ENCODE results near the gene TSPAN32. TPM values are rescaled to one million over a fixed set of nuclear protein-coding genes. Genes with fewer than 3 reads are reported as not detected.

TSPAN32 gene
- total RNA-seq, 1 experiment from 2014 or later: not detected

DNA sequence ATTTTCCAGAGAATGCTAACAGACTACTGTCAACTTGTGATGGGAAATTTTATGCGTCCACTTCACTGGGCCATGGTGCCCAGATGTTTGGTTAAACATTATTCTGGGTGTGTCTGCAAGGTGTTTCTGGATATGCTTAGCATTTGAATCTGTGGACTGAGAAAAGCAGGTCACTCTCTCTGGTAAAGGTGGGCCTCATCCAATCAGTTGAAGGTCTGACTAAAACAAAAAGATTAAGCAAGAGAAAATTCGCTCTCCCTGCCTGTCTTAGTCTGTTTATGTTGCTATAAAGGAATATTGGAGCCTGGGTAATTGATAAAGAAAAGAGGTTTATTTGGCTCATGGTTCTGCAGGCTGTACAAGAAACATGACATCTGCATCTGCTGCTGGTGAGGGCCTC, 43.2 kb downstream of the TSPAN32 start:
- DNase-seq (ENCODE audit: low spot score): no peak
- Histone ChIP-seq H3K4me1 (ENCODE audit: insufficient read depth, low read length, poor library complexity, severe bottlenecking) (no peaks in the 10 kb centered on the region), H3K36me3 (ENCODE audit: insufficient read depth, low read length, poor library complexity, severe bottlenecking) (no peaks in the 10 kb centered on the region), H3K27me3 (replicated peaks; ENCODE audit: insufficient read depth, low read depth, low read length, poor library complexity) (no peaks in the 10 kb centered on the region), H3K9me3 (ENCODE audit: low read depth, low read length, poor library complexity, severe bottlenecking) (no peaks in the 10 kb centered on the region), H3K27ac (ENCODE audit: low read depth, low read length, poor library complexity, severe bottlenecking) (no peak overlapping the region), H3K4me3 (ENCODE audit: low read depth, low read length, poor library complexity, severe bottlenecking) (no peak overlapping the region)
- intact Hi-C loops (cut with micrococcal nuclease; ENCODE audit: unreplicated experiment): no loop called here
- ChIA-PET POLR2A (ENCODE audit: low non-redundant PET) (no interaction called here), CTCF (interaction anchor here (0.6 kb wide), 1 partner anchor 57 kb away, joined by 5 read pairs; no protein-coding TSS in a partner anchor)
- TF ChIP-seq EZH2 (IDR thresholded peaks at IDR 0.05; ENCODE audit: borderline replicate concordance, low read depth, low read length, poor library complexity, severe bottlenecking) (no peak), CTCF (conservative IDR thresholded peaks at IDR 0.05; ENCODE audit: low read depth, low read length) (no peak)
- no TSS peak for BruUV-seq (replicated peaks)

DNA sequence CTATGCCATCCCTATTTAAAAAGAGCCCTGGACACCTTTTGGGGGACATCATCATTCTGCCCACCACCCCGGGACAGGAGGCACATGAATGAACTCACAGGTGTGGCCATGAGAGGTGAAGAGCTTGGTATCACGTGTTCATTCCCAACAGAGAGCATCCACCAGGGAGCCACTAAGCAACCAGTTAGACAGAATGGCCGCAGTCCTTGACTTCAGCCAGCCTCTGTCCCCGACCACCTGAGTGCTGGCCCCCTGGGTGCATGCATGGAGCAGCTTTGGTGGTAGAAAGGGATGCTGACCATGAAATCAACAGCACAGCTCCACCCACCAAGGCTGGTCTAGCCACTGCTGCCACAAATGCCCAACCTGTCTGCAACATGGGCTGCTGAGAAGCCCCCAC, 44.2 kb downstream of the TSPAN32 start:
- no peak for DNase-seq (ENCODE audit: low spot score)
- H3K9me3 ChIP-seq (ENCODE audit: low read depth, low read length, poor library complexity, severe bottlenecking): no peaks in the 10 kb centered on the region
- no peak overlapping the region for H3K27ac ChIP-seq (ENCODE audit: low read depth, low read length, poor library complexity, severe bottlenecking)
- no peak overlapping the region for H3K4me3 ChIP-seq (ENCODE audit: low read depth, low read length, poor library complexity, severe bottlenecking)
- TF ChIP-seq EZH2 (IDR thresholded peaks at IDR 0.05; ENCODE audit: borderline replicate concordance, low read depth, low read length, poor library complexity, severe bottlenecking): no peak
- TF ChIP-seq CTCF (conservative IDR thresholded peaks at IDR 0.05; ENCODE audit: low read depth, low read length): no peak
- POLR2A ChIA-PET (ENCODE audit: low non-redundant PET): no interaction called here
- H3K4me1 ChIP-seq (ENCODE audit: insufficient read depth, low read length, poor library complexity, severe bottlenecking): no peaks in the 10 kb centered on the region
- H3K36me3 ChIP-seq (ENCODE audit: insufficient read depth, low read length, poor library complexity, severe bottlenecking): no peaks in the 10 kb centered on the region
- no TSS peak for BruUV-seq (replicated peaks)
- CTCF ChIA-PET: no interaction called here
- no peaks in the 10 kb centered on the region for H3K27me3 ChIP-seq (replicated peaks; ENCODE audit: insufficient read depth, low read depth, low read length, poor library complexity)
- intact Hi-C loops (cut with micrococcal nuclease; ENCODE audit: unreplicated experiment): no loop called here

DNA sequence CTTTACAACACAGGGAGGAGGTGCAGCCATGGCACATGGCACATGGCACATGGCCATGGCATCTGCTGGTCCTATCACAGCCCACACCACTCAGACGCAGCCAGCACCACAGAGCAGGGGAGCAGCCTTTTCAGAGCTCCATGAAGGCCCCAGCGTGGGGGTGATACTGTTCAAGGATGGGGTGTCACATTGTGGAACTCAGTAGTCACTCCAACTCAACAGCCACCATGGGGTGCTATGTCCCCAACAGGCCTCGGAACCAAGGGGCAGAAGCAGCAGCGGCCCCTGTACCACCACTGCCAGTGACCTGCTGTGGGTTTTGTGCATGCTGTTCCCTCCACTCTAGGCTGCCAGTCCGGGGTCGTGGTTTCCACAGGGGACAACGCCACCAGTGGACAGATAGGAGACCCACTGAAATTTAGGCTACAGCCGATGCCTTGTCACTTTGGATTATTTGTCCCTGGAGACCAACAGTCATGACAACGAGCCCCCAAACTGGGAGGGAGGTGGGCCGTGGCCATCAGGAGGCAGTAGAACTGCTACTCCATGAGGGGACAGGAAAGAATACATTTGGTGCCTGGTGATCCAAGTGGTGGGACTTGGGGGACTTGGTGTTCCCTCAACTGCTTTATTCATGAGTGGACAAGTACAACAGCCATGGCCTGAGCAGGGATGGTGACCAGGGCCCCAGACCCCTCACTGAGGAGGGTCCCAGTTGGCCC, 44.9 kb downstream of the TSPAN32 start:
- no peak for DNase-seq (ENCODE audit: low spot score)
- POLR2A ChIA-PET (ENCODE audit: low non-redundant PET): no interaction called here
- intact Hi-C loops (cut with micrococcal nuclease; ENCODE audit: unreplicated experiment): no loop called here
- BruUV-seq (replicated peaks): no TSS peak
- no peak for TF ChIP-seq EZH2 (IDR thresholded peaks at IDR 0.05; ENCODE audit: borderline replicate concordance, low read depth, low read length, poor library complexity, severe bottlenecking)
- TF ChIP-seq CTCF (conservative IDR thresholded peaks at IDR 0.05; ENCODE audit: low read depth, low read length): no peak
- Histone ChIP-seq H3K27me3 (replicated peaks; ENCODE audit: insufficient read depth, low read depth, low read length, poor library complexity) (no peaks in the 10 kb centered on the region), H3K4me1 (ENCODE audit: insufficient read depth, low read length, poor library complexity, severe bottlenecking) (no peaks in the 10 kb centered on the region), H3K4me3 (ENCODE audit: low read depth, low read length, poor library complexity, severe bottlenecking) (no peak overlapping the region), H3K36me3 (ENCODE audit: insufficient read depth, low read length, poor library complexity, severe bottlenecking) (no peaks in the 10 kb centered on the region), H3K9me3 (ENCODE audit: low read depth, low read length, poor library complexity, severe bottlenecking) (no peaks in the 10 kb centered on the region), H3K27ac (ENCODE audit: low read depth, low read length, poor library complexity, severe bottlenecking) (no peak overlapping the region)
- CTCF ChIA-PET: no interaction called here

Data from A673 (cell line).